K562 (cell line): ENCODE results near the gene TNNI2.
"Not testable (repeated sequence)": the region's sequence is repeated elsewhere in the genome, so short reads cannot be mapped to it uniquely, and the experiment has no call there.

ENCODE experiments used
- POLR2AphosphoS5 ChIP-seq: IDR thresholded peaks from 2 replicates; pipeline ENCODE4 v1.6.1; 2011; ENCODE audit warnings: mild to moderate bottlenecking, low read depth, low read length, moderate library complexity; ENCODE audit not compliant: control insufficient read depth, insufficient read depth
- SRSF1 ChIP-seq: fragments of 200-400 bp; formaldehyde crosslinking; IDR thresholded peaks from 2 replicates; pipeline ENCODE4 v1.6.1; 2017; ENCODE audit warnings: mild to moderate bottlenecking, low read depth, low read length, moderate library complexity

DNA sequence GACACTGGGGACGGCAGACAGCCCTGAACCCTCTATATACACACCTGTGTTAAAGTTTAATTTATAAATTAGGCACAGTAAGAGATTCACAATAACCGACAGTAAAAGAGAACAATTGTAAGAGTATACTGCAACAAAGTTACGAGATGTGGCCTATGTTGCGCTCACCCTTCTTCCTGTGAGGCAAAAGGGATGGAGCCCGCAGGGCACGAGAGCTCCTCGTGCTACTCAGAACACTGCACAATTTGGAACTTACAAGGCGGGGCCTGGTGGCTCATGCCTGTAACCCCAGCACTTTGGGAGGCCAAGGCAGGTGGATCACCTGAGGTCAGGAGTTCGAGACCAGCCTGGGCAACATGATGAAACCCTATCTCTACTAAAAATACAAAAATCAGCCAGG, 25.4 kb upstream of the TNNI2 start:
- TF ChIP-seq SRSF1, POLR2AphosphoS5: not testable (repeated sequence)
